ENCODE results near the gene ARMH4.

ARMH4 gene

GRCh38 chr14:58141893-58142292 lies 10.1 kb downstream of the ARMH4 start:
- Histone ChIP-seq H3F3A (ENCODE audit: insufficient read depth, low read length) (no peaks in the 10 kb centered on the region), H3K27ac (ENCODE audit: low read length) (no peak overlapping the region), H3K4me1 (ENCODE audit: low read length) (no peaks in the 10 kb centered on the region), H3K36me3 (replicated peaks; ENCODE audit: insufficient read depth, low read length) (no peaks in the 10 kb centered on the region), H3K9me2 (replicated peaks; ENCODE audit: insufficient read depth, low read length) (no peaks in the 10 kb centered on the region), H3K9ac (ENCODE audit: low read length) (no peak overlapping the region), H3K4me2 (ENCODE audit: low read depth, low read length) (no peak overlapping the region), H3K9me3 (replicated peaks; ENCODE audit: insufficient read depth, low read length) (no peaks in the 10 kb centered on the region), H3K4me3 (ENCODE audit: low read length) (no peak overlapping the region), H3K79me2 (ENCODE audit: low read length) (no peaks in the 10 kb centered on the region), H2AFZ (ENCODE audit: low read length) (no peak overlapping the region), H3K27me3 (replicated peaks; ENCODE audit: insufficient read depth, low read length) (no peaks in the 10 kb centered on the region), H4K20me1 (ENCODE audit: insufficient read depth, low read length) (no peaks in the 10 kb centered on the region)
- no peak for DNase-seq
- no peak for TF ChIP-seq EZH2 (optimal IDR thresholded peaks at IDR 0.05; ENCODE audit: low read depth, low read length)
- no peak for TF ChIP-seq EZH2phosphoT487 (IDR thresholded peaks at IDR 0.05; ENCODE audit: low read length)
- TF ChIP-seq CTCF (IDR thresholded peaks at IDR 0.05; ENCODE audit: low read length), result no peak

DNA sequence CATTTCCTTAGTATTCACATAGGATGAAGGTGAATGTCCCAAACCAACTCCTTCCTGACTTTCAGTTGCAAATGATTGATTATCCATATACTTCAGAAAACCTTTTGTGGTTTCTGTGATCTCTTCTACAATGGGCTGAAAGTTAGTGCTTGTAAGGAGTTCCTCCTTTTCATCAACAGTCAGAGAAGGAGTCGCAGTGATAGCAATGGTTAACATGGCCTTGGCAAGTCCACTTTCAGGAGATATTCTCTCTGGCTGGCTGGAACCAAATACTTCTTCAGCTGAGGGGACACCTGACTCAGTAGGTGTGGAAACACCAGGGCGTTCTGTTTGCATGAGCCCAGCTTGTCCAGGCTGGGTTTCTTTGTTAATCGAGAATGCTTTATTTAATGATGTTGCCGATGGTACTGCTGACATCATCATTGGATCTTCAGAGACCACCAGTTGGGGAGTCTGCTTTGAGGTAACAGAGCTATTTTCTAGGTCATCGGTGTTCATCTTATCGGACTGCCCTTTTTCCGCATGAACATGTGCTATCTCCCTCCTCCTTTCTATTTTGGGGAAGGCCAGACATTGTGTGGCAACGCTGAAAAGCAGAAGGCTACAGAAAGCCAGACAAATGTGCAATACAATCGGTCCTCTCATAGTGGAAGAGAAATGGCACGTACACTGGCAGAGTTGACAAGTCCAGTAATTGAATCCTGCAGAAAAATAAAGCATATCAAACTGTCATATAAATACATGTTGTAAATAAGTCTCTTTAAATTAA lies 13.1 kb downstream of the ARMH4 start:
- no peak for DNase-seq
- no peak overlapping the region for H3K4me2 ChIP-seq (ENCODE audit: low read depth, low read length)
- no peak overlapping the region for H3K27ac ChIP-seq (ENCODE audit: low read length)
- no peaks in the 10 kb centered on the region for H3F3A ChIP-seq (ENCODE audit: insufficient read depth, low read length)
- no peaks in the 10 kb centered on the region for H3K36me3 ChIP-seq (replicated peaks; ENCODE audit: insufficient read depth, low read length)
- no peaks in the 10 kb centered on the region for H3K9me2 ChIP-seq (replicated peaks; ENCODE audit: insufficient read depth, low read length)
- H3K4me1 ChIP-seq (ENCODE audit: low read length), result no peaks in the 10 kb centered on the region
- H2AFZ ChIP-seq (ENCODE audit: low read length), result no peak overlapping the region
- no peaks in the 10 kb centered on the region for H4K20me1 ChIP-seq (ENCODE audit: insufficient read depth, low read length)
- no peak overlapping the region for H3K4me3 ChIP-seq (ENCODE audit: low read length)
- no peak overlapping the region for H3K9ac ChIP-seq (ENCODE audit: low read length)
- H3K27me3 ChIP-seq (replicated peaks; ENCODE audit: insufficient read depth, low read length), result no peaks in the 10 kb centered on the region
- no peaks in the 10 kb centered on the region for H3K9me3 ChIP-seq (replicated peaks; ENCODE audit: insufficient read depth, low read length)
- no peaks in the 10 kb centered on the region for H3K79me2 ChIP-seq (ENCODE audit: low read length)
- TF ChIP-seq EZH2 (optimal IDR thresholded peaks at IDR 0.05; ENCODE audit: low read depth, low read length) (no peak), EZH2phosphoT487 (IDR thresholded peaks at IDR 0.05; ENCODE audit: low read length) (no peak), CTCF (IDR thresholded peaks at IDR 0.05; ENCODE audit: low read length) (no peak)

DNA sequence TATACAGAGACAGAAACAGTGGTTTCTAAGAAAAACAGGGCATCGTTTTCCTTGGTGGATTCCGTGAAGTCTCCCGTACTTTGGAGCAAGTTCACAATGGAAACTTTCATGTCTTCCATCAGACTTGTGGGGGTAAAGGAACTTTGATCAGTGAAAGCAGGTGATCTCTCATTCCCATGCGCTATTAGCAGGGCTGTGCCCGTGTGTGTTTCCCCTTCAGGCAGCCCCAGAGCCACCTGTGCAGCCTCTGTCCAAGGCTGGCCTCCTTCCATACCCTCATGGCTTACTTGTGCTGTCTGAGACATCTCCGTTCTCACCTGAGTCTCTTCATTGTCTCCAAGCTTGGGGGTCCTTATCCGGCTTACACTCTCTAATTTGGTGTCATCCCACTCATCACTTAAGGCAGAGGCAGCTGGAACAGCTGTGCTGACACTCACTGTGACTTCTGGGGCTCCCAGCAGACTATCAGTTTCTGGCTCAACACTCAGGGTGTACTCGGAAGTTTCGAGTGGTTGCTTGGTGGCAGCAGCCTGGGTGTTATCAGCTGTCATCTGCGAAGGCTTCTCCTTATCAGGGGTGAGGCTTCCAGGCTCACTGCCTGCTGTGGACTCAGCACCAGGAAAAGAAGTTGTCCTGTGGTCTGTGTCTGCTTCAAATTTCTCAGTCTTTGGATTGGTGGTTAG lies 13.8 kb downstream of the ARMH4 start:
- no peak overlapping the region for H3K4me2 ChIP-seq (ENCODE audit: low read depth, low read length)

More for the DNA sequence above, 13.8 kb downstream of the ARMH4 start:
- TF ChIP-seq CTCF (IDR thresholded peaks at IDR 0.05; ENCODE audit: low read length) (no peak), EZH2phosphoT487 (IDR thresholded peaks at IDR 0.05; ENCODE audit: low read length) (no peak), EZH2 (optimal IDR thresholded peaks at IDR 0.05; ENCODE audit: low read depth, low read length) (no peak)
- no peak overlapping the region for H2AFZ ChIP-seq (ENCODE audit: low read length)
- H3K4me3 ChIP-seq (ENCODE audit: low read length), result no peak overlapping the region
- no peaks in the 10 kb centered on the region for H3K9me2 ChIP-seq (replicated peaks; ENCODE audit: insufficient read depth, low read length)
- H3K9me3 ChIP-seq (replicated peaks; ENCODE audit: insufficient read depth, low read length), result no peaks in the 10 kb centered on the region
- H4K20me1 ChIP-seq (ENCODE audit: insufficient read depth, low read length), result no peaks in the 10 kb centered on the region
- DNase-seq, result no peak
- H3K4me1 ChIP-seq (ENCODE audit: low read length), result no peaks in the 10 kb centered on the region
- H3K27me3 ChIP-seq (replicated peaks; ENCODE audit: insufficient read depth, low read length), result no peaks in the 10 kb centered on the region
- no peaks in the 10 kb centered on the region for H3K36me3 ChIP-seq (replicated peaks; ENCODE audit: insufficient read depth, low read length)
- H3K79me2 ChIP-seq (ENCODE audit: low read length), result no peaks in the 10 kb centered on the region
- H3K9ac ChIP-seq (ENCODE audit: low read length), result no peak overlapping the region
- no peak overlapping the region for H3K27ac ChIP-seq (ENCODE audit: low read length)
- H3F3A ChIP-seq (ENCODE audit: insufficient read depth, low read length), result no peaks in the 10 kb centered on the region

Measured in MM.1S (cell line).